Smooth muscle cell (in vitro differentiated cells): Measurements from ENCODE around the gene RRP1. TPM values are rescaled to one million over a fixed set of nuclear protein-coding genes. Genes with fewer than 3 reads are reported as not detected.

Experiments
- DNase-seq: peaks from one replicate; lab custom pipeline; 2025; ENCODE audit not compliant: unreplicated experiment; lab: John Stamatoyannopoulos, UW
- H2AFZ ChIP-seq: fragments of 200-600 bp; sonication (generic); 2 replicates; pipeline ENCODE4 v1.6.0; 2016; ENCODE audit warnings: antibody characterized with exemption, low read depth, mild to moderate bottlenecking
- H3F3A ChIP-seq: fragments of 200-600 bp; sonication (generic); 2 replicates; pipeline ENCODE4 v1.6.0; 2017; ENCODE audit warnings: antibody characterized with exemption, low read depth
- H3K27ac ChIP-seq: fragments of 200-600 bp; sonication (generic); 2 replicates; pipeline ENCODE4 v1.5.1; 2016; ENCODE audit warnings: low read depth, mild to moderate bottlenecking
- H3K27me3 ChIP-seq: fragments of 200-600 bp; sonication (generic); 2 replicates; pipeline ENCODE4 v1.6.1; 2016; ENCODE audit warnings: low read depth, mild to moderate bottlenecking
- H3K36me3 ChIP-seq: fragments of 200-600 bp; sonication (generic); 2 replicates; pipeline ENCODE4 v1.5.1; 2016; ENCODE audit warnings: low read depth
- H3K4me1 ChIP-seq: fragments of 200-600 bp; sonication (generic); 2 replicates; pipeline ENCODE4 v1.5.1; 2016; ENCODE audit warnings: low read depth
- H3K4me2 ChIP-seq: fragments of 200-600 bp; sonication (generic); 2 replicates; pipeline ENCODE4 v1.6.0; 2016; ENCODE audit warnings: mild to moderate bottlenecking
- H3K4me3 ChIP-seq: fragments of 200-600 bp; sonication (generic); 2 replicates; pipeline ENCODE4 v1.5.1; 2016; ENCODE audit warnings: mild to moderate bottlenecking
- H3K79me2 ChIP-seq: fragments of 200-600 bp; sonication (generic); 2 replicates; pipeline ENCODE4 v1.6.0; 2016; ENCODE audit warnings: low read depth, mild to moderate bottlenecking
- H3K9ac ChIP-seq: fragments of 200-600 bp; sonication (generic); 2 replicates; pipeline ENCODE4 v1.6.0; 2016; ENCODE audit warnings: low read depth
- H3K9me3 ChIP-seq: fragments of 200-600 bp; sonication (generic); replicated peaks from 2 replicates; pipeline ENCODE4 v1.5.1; 2016; ENCODE audit warnings: low read depth
- H4K20me1 ChIP-seq: fragments of 200-600 bp; sonication (generic); 2 replicates; pipeline ENCODE4 v1.6.0; 2016; ENCODE audit warnings: low read depth
- WGBS: methylation state at CpG from one replicate; pipeline ENCODE4 v1.1.7; 2016; ENCODE audit warnings: low lambda C conversion rate; 5-methylcytosine and 5-hydroxymethylcytosine counted together
- polyA plus RNA-seq: library from polyadenylated mRNA; unstranded; fragments of >200 nt; fragmentation: Nextera tagmentation; extraction: Ambion mirVana; gene quantifications from 2 replicates; pipeline ENCODE4 v1.2.1, GENCODE V29; 2016
- total RNA-seq: library from RNA; depleted of rRNA; stranded (reverse); fragments of >200 nt; gene quantifications from 2 replicates; pipeline ENCODE4 v1.2.3, GENCODE V29; 2014
- TF ChIP-seq, protein P1 (sequence below): fragments of 200-600 bp; sonication (generic); IDR thresholded peaks from 2 replicates; pipeline ENCODE4 v1.5.1; 2017; ENCODE audit warnings: borderline replicate concordance, mild to moderate bottlenecking, antibody characterized with exemption; ENCODE audit not compliant: insufficient read depth, poor library complexity, severe bottlenecking

Gene RRP1
- total and polyA plus RNA-seq, 2 experiments from 2014 or later = 11.3 to 17.5 TPM

DNA sequence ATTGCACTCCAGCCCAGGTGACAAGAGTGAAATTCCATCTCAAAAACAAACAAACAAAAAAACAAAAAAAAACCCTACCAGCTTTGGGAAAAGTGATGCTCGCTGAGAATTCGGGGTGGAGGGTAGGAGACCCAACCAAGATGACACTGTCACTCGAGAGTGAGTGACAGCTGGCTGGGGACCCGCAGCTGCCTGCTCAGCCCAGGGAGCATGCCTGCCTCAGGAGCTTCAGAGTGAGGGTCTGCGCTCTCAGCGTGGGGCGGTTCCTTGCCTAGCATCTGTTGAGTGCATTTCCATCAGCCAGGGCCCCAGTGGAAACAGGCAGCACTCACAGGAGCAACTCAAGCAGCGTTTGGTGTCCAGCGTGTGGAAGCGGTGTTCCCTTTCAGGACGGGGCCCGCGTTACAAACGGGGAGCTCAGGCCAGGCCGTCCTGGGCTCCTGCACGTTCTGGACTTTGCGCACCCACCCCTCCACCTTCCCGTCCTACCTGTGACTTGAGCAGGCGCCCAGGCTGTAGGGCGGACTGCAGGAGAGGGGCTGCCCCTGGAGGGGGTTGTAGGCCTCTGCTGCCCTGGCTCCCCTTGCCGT lies 19.2 kb upstream of the RRP1 start:
- no peak overlapping the region for H3K27ac ChIP-seq
- peaks cover 8% of the 10 kb centered on the region for H3K79me2 ChIP-seq
- H3K4me2 ChIP-seq = no peak overlapping the region
- TF ChIP-seq, protein P1, sequence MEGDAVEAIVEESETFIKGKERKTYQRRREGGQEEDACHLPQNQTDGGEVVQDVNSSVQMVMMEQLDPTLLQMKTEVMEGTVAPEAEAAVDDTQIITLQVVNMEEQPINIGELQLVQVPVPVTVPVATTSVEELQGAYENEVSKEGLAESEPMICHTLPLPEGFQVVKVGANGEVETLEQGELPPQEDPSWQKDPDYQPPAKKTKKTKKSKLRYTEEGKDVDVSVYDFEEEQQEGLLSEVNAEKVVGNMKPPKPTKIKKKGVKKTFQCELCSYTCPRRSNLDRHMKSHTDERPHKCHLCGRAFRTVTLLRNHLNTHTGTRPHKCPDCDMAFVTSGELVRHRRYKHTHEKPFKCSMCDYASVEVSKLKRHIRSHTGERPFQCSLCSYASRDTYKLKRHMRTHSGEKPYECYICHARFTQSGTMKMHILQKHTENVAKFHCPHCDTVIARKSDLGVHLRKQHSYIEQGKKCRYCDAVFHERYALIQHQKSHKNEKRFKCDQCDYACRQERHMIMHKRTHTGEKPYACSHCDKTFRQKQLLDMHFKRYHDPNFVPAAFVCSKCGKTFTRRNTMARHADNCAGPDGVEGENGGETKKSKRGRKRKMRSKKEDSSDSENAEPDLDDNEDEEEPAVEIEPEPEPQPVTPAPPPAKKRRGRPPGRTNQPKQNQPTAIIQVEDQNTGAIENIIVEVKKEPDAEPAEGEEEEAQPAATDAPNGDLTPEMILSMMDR = no peak
- H3K36me3 ChIP-seq = no peaks in the 10 kb centered on the region
- H3F3A ChIP-seq = peaks cover 9% of the 10 kb centered on the region
- peaks cover 13% of the 10 kb centered on the region for H4K20me1 ChIP-seq
- no peak for DNase-seq
- H3K9ac ChIP-seq = no peak overlapping the region
- no peak overlapping the region for H3K4me3 ChIP-seq
- no peak overlapping the region for H2AFZ ChIP-seq
- H3K4me1 ChIP-seq = peaks cover 13% of the 10 kb centered on the region
- H3K9me3 ChIP-seq = no peaks in the 10 kb centered on the region
- H3K27me3 ChIP-seq = no peaks in the 10 kb centered on the region
- WGBS = 93% methylated on average over 21 of the region's 21 CpGs

DNA sequence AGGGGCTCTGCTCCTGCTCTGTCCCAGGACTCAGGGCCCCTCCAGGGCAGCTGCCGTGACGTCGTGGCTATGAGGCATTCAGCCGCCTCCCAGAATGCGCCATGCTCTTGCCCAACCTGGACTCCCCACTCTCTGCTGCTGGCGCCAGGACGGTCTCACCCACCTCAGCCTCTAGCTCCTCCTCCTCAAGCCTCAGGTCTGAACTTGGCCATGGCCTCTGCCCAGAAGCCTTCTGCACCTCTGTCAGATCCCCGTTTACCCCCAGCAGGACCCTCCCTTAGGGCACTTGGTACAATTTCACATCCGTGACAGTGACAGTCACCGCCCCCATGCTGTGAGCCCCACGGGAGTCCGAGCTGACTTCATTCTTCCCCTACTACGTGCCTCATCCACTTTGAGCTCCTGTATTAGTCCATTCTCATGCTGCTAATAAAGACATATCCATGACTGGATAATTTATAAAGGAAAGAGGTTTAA lies 18.1 kb upstream of the RRP1 start:
- Histone ChIP-seq H3K27ac (no peak overlapping the region), H3F3A (peaks cover 9% of the 10 kb centered on the region), H3K4me1 (peaks cover 18% of the 10 kb centered on the region), H3K79me2 (peaks cover 15% of the 10 kb centered on the region), H2AFZ (no peak overlapping the region), H3K4me3 (no peak overlapping the region), H4K20me1 (peaks cover 17% of the 10 kb centered on the region), H3K9me3 (no peaks in the 10 kb centered on the region), H3K9ac (no peak overlapping the region), H3K36me3 (no peaks in the 10 kb centered on the region), H3K27me3 (no peaks in the 10 kb centered on the region), H3K4me2 (no peak overlapping the region)
- DNase-seq = no peak
- 82% methylated on average over 13 of the region's 13 CpGs for WGBS
- TF ChIP-seq, protein P1 = no peak

DNA sequence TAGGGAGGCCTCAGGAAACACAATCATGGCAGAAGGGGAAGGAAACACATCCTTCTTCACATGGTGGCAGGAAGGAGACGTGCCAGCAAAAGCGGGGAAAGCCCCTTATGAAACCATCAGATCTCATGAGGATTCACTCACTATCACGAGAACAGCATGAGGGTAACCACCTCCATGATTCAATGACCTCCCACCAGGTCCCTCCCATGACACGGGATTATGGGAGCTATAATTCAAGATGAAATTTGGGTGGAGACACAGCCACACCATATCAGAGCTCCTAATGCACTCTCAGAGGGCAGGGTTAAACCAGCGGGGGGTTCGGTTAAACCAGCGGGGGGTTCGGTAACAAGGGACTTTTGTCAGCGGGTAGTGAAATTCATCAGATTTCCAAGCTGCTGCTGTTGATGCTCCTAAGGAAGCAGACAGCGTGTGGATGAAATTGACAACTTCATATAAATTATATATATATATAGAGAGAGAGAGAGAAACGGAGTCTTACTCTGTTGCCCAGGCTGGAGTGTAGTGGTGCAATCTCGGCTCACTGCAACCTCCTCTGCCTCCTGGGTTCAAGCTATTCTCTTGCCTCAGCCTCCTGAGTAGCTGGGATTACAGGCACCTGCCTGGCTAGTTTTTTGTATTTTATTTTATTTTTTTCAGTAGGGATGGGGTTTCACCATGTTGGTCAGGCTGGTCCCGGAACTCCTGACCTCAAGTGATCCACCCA lies 17.5 kb upstream of the RRP1 start:
- H3K4me2 ChIP-seq = no peak overlapping the region
- peaks cover 18% of the 10 kb centered on the region for H3K4me1 ChIP-seq
- H3K79me2 ChIP-seq = peaks cover 15% of the 10 kb centered on the region
- 92% methylated on average over 13 of the region's 13 CpGs for WGBS
- no peak overlapping the region for H3K9ac ChIP-seq
- H3K4me3 ChIP-seq = no peak overlapping the region
- no peak overlapping the region for H3K27ac ChIP-seq
- peaks cover 9% of the 10 kb centered on the region for H3F3A ChIP-seq
- H3K9me3 ChIP-seq = no peaks in the 10 kb centered on the region
- H3K27me3 ChIP-seq = no peaks in the 10 kb centered on the region
- H2AFZ ChIP-seq = no peak overlapping the region
- peaks cover 17% of the 10 kb centered on the region for H4K20me1 ChIP-seq
- no peak for DNase-seq
- no peaks in the 10 kb centered on the region for H3K36me3 ChIP-seq
- TF ChIP-seq, protein P1 = no peak
